Measurements from ENCODE around the gene ATXN1.
"Not testable (repeated sequence)": the region's sequence is repeated elsewhere in the genome, so short reads cannot be mapped to it uniquely, and the experiment has no call there.

The ATXN1 gene

DNA sequence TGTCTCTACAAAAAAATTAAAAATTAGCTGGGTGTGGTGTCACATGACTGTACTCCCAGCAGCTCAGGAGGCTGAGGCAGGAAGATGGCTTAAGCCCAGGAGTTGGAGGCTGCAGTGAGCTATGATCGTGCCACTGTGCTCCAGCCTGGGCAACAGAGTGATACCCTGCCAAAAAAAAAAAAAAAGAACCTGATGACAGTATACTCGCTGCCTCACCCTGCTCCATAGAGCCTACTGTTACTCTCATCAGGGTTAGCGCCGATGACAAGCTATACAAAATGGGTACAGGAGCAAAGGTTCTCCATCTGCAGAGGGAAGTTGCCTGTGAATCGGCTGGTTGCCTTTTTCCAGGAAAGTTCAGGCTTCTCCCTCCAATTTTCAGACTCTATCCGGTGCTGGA, 469.5 kb downstream of the ATXN1 start:
- DNase-seq: no peak

DNA sequence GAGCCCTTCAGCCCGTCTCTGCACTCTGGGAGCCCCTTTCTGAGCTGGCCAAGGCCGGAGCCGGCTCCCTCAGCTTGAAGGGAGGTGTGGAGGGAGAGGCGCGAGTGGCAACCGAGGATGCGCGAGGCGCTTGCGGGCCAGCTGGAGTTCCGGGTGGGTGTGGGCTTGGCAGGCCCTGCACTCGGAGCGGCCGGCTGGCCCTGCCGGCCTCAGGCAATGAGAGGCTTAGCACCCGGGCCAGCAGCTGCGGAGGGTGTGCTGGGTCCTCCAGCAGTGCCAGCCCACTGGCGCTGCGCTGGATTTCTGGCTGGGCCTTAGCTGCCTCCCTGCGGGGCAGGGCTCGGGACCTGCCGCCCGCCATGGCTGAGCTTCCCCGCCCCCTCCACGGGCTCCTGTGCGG, 473.1 kb downstream of the ATXN1 start:
- no peak for DNase-seq

DNA sequence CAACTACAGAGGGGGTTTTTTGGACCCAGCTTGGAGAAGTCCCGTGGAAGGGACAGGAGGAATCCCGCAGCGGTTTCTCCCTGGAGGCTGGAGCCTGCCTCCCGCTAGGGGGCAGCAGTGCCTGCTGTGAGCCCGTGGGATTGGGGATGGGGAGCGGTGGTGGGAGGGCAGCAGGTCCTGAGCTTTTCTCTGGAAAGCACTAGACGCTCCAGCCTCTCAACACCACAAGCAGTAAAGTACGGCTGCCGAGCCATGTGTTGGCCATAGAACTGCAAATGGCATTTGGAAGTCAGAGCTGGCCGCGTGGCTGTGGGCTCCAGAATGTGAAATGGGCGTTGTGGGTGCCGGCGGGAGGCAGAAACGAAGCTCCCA, 475.1 kb downstream of the ATXN1 start:
- no peak for DNase-seq

DNA sequence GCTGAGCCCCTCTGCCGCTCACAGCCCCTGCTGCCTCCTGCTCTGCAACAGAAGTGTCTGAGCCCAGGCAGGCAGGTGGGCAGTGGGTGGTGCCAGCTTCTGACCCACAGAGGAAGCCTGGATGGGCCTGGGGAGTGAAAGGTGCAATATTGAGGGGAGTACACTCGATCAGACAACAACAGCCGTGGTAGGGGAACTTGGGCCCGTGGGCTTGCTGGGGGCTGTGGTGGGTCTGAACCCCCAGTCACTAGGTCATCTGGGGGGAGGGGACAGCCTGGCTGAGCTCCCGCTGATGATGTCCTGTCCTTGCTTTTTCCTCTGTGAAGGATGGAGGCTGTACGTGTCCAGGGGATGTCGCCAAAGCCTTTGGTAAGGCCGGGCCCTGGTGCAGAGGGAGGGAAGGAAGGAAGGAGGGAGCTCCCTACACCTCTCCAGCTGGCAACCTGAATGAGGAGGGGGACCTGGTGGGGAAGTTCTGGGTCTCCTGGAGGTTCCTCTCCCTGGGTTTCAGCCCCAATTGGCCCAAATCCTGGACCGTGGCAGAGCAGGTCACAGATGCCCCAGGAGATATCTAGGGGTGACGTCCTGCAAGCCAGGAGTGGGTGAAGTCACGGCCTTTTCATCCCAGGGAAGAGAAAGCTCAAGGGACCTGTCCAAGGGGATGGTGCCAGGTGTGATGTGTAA, 475.7 kb downstream of the ATXN1 start:
- DNase-seq: no peak

DNA sequence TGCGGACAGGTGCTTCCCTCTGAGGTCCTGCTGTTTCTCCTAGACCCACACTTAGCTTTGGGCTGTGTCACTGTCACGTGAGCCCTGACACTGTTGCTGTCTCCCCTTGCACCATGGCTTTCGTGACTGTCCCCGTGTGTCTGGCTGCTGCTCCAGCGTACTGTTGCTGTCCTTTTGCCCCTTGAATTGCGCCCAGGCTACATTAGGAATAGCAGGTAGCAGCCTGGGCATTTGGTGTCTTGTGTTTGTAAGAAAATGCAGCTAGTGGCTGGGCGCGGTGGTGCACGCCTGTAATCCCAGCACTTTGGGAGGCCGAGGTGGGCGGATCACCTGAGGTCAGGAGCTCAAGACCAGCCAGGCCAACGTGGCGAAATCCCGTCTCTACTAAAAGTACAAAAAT, 476.8 kb downstream of the ATXN1 start:
- DNase-seq: no peak

DNA sequence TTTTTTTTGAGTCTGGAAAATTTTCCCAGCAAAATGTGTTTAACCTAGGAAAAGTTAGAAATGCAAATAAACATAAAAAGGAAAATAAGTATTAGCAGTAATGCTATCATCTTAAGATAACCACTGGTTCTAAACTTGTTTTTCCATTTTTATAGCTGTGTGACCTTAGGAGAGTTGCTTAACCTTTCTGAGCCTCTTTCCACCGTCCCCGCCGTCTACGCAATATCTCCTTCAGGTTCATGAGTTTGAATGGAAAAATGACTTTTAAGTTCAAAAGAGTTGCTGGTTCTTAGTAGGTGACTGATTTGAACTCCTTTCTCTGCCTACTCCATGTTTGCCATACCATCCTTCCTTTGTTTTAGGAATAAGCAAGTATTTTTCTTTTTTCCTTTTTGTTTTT, 478.9 kb downstream of the ATXN1 start:
- no peak for DNase-seq

DNA sequence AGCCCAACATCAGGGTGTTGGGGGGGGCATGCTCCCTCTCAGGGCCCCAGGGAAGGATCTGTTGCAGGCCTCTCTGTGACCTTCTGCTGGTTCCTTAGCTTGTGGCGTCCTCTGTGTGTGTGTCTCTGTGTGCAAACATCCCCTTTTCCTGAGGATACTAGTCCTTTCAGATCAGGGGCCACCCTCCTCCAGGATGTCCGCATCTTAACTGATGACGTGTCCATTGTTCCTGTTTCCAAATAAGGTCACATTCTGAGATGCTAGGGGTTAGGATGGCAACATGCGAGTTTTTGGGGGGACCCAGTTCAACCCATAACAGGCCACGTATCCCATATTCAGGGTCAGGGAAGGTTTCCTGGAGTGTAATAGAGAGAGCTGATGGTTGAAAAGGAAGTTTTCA, 482.0 kb downstream of the ATXN1 start:
- DNase-seq: no peak

DNA sequence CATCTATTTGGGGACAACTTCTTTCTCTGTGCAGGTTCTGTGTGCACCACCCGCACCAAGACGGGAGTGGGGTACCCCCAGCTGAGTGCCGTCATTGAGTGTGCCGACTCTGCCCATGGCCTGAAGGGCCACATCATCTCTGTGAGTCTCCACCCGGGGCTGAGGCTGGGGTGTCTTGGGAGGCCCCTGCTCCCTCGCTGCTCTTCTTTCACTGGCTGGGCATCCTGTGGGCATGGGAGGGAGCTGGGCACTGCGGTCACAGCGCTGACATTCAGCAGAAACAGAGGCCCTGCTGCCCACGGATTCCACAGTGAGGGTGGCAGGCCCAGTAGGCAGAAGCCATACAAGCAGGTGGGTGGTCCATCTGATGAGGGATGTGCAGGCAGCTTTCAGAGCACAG, 482.5 kb downstream of the ATXN1 start:
- no peak for DNase-seq

DNA sequence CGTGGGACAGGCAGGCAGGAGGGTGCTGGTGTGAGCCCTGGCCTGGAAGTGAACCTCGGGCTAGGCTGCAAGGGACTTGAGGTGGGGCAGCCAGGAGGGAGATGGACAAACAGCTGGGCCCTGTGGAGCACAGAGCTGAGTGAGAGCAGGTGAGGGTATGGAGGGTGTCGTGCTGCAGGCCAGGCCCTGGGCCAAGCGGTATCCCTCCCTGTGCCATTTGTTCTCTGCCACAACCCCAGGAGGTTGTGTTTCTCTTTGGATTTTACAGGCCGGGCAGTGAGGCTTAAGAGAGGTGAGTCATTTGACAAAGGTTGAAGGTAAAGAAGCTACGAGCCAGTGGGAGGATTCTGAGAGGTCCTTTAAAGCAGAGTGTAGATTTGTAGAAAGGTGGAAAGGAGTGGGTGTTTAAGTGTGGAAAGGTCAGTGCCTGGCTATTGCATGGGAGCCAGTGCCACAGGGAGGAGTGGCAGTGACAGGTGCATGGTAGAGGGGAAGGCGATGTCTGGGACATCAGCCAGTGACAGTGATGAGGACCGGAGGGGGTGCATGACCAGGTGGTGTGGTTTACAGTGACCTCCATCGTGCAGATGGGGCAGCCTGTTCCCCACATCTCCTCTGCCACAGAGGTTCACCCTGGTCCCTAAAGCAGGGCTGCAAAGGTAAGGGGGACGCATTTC, 483.1 kb downstream of the ATXN1 start:
- no peak for DNase-seq

DNA sequence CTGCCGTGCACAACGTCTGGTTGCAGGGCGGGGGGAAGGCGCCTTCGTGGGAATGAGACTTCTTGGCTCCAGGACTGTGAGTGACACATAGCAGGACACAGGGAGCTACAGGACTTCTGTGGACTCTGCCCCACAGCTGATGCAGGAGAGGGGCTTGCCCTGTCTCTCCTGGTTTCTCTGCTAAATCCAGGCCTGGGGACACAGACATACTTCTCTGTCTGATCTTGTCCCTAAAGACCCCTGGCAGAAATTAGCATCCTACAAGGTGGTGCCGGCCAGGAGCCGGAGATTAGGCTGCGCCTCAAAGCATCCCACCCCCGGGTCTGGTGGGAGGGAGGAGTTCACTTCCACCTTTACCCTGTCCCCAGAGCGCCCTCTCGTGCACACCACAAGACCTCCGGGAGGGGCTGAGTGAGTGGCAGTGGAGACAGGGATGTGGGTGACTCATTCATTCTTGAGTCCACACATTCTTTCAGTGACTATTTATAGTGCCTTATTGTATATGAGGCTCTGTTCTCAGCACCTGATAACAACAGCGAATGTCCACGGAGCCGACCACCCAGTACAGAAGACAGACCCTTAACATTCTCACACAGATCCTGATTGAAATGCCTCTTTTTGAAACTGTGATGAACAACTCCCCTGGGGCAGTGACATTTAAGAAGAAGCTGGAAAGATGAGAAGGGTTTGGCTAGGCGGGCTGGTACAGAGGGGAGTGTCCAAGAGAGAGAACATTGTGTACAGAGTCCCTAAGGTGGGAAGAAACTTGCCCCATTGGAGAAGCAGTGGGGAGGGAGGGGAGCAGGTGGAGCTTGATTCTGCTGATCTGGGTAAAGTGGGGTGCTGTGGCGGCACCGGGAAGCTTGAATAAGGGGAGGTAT, 483.9 kb downstream of the ATXN1 start:
- no peak for DNase-seq

DNA sequence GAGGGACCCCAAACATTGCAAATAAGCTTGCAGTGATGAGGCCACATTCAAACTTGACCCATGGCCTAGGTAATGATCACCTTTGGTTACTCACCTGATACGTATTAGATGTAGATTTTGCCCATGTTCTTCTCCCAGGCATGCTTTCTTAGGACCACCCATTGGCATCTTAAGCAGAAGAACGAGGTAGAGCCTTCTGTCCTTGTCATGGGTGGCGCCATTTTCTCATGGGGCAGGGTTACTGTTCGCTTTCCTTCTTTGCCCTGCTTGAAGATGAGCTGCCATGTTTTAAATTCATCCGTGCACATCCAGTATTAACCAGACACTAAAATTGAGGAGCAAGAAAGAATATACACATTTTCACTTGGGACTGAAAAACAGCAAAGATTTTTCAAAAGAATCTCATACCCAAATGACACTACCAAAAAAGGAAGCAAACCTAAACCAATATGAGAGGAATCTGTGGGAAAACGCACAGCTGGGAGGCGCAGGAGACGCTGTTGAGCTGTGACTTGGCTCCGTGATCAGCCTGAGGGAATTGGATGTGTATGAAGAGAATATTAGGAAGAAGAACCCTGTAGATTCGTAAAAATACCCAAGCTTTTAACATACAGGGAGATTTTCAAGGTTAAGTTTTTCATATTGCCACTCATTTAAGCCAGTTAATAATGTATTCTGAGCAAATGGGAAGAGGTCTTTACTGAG, 486.2 kb downstream of the ATXN1 start:
- no peak for DNase-seq

DNA sequence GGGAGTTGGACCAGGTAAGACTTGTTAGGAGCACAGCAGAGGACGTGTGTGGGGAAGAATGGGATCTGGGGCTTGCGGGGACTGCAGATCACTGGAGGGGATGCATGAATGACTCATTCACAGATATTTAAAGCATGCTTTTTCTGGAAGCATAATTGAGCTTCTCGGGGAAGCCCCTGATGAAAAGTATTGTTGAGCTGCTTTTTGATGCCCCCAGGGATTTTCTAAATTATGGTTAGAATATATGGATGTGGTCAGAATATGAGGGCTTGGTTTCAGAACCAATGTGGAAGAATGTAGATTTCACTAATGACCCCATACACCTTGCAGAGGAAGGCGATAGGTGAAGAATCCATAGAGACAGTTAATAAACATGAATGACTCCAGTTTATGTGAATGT, 486.8 kb downstream of the ATXN1 start:
- DNase-seq: no peak

DNA sequence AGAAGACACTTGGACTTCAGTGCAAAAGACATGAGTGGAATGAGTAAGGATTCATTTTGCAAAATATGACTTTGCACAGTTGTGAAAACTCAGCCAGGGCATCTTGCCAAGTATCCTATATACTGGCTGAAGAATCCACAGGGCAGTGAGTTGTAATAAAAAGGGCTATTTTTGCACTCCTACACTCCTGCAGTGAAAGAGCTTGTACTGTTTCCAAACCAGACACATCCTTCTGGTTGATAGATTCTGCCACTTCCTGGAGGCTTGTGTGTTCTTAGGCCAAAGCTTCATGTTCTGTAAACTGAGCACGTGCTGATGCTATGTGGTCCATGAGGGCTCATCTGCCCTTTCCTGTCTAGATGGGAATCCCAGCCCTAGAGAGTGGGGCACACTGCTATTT, 488.0 kb downstream of the ATXN1 start:
- DNase-seq: no peak

DNA sequence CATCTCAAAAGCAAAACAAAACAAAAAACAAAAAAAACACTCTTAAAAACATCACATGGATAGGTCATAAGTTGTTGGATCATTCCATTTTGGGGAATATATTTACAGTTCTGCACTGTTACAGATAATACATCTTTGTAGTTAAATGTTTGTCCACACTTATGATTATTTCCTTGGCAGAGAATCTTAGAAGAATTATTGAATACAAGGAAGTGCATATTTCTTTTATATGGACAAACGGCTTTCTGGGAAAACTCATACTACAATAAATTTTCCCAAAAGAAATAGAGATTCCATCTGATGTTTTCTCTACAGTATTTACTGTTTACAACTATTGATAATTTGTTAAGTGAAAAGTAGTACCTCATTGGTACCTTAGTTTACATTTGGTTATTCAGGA, 489.1 kb downstream of the ATXN1 start:
- DNase-seq: no peak

DNA sequence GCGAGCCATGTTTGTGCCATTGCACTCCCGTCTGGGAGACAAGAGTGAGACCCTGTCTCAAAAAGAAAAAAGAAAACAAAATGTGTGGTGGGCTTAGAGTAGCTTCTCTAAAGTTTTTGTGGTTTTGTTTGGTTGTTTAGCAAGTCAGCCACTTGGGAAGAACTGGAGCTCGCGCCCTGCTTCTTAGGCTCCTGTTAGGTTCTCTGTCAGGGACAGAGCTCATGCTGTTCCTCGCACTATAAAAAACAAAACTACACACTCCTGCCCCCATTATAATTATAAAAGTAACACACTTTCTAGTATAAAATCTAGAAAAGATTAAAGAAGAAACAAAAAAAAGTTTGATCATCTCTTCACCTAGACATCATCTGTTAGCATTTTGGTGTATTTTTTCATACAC, 489.8 kb downstream of the ATXN1 start:
- DNase-seq: no peak

DNA sequence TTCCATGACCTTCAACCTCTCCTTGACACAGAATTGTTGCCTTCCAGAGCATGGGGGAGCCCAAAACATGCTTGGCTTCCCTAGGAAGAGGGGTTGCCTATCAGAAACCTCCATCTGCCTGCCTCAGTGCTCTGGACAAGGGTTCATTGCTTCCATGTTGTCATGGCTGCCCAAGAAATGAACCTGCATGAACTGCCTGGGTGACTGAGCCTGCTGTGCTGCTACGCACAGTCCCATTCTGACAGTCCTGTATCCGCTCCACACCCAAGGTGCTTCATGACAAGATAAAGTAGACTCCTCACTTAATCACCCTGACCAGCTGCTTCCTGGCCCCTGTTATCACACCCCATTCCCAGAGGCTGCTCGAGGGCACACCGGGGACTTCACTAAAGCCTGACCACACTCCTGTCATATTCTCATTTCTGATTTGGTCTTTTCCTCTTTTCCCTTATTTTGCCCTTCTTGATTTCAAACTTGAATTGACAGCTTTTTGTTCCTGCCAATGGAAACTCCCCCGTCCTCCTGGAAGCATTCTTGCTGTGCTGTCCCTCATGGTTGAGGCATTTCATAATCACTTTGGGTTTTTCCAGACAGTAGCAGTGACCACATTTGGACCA, 491.0 kb downstream of the ATXN1 start:
- DNase-seq: no peak

DNA sequence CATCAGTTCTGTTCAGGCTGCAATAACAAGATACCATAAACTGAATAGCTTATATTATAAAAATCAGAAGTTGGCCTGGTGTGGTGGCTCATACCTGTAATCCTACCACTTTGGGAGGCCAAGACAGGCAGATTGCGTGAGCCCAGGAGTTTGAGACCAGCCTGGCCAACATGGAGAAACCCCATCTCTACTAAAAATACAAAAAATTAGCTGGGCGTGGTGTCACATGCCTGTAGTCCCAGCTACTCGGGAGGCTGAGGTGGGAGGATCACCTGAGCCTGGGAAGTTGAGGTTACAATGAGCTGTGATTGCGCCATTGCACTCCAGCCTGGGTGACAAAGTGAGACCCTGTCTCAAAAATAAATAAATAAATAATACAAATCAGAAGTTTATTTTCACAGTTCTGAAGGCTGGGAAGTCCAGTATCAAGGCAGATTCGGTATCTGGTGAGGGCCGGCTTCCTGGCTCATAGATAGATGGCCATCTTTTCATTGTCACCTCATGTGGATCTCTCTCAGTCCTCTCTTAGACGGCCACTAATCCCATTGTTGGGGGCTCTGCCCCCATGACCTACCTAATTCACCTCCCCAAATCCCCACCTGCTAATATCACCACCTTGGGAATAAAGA, 491.7 kb downstream of the ATXN1 start:
- not testable (repeated sequence) for DNase-seq

DNA sequence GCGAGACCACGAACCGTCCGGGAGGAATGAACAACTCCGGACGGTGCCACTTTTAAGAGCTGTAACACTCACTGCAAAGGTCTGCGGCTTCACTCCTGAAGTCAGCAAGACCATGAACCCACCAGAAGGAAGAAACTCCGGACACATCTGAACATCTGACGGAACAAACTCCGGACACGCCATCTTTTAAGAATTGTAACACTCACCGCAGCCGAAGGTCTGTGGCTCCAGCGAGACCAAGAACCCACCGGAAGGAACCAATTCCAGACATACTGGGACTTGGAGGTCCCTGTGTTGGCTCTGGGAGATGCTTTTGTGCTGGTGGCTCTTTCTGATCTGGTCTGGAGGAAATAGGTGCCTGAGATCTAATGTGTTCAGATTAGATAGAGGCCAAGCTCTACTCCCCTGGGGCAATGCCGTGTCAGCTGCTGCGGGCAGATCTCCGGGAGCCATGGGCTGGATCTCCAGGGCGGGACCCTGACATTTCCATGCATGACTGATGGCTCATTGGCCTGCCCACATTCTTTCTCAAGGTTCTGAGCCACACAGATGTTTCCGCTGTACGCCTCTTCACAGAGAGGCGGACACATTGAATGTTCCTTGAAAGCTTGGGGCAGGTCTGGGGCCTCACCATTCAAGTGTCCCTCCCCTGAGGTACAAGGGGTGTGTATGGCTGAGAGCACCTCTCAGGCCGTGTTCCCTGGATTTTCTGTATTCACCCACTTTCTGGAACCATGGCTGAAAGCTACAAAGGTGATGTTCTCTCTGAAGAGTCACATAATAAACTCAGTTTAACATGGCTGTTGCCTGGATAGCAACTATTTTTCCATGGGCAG, 493.6 kb downstream of the ATXN1 start:
- DNase-seq: no peak

DNA sequence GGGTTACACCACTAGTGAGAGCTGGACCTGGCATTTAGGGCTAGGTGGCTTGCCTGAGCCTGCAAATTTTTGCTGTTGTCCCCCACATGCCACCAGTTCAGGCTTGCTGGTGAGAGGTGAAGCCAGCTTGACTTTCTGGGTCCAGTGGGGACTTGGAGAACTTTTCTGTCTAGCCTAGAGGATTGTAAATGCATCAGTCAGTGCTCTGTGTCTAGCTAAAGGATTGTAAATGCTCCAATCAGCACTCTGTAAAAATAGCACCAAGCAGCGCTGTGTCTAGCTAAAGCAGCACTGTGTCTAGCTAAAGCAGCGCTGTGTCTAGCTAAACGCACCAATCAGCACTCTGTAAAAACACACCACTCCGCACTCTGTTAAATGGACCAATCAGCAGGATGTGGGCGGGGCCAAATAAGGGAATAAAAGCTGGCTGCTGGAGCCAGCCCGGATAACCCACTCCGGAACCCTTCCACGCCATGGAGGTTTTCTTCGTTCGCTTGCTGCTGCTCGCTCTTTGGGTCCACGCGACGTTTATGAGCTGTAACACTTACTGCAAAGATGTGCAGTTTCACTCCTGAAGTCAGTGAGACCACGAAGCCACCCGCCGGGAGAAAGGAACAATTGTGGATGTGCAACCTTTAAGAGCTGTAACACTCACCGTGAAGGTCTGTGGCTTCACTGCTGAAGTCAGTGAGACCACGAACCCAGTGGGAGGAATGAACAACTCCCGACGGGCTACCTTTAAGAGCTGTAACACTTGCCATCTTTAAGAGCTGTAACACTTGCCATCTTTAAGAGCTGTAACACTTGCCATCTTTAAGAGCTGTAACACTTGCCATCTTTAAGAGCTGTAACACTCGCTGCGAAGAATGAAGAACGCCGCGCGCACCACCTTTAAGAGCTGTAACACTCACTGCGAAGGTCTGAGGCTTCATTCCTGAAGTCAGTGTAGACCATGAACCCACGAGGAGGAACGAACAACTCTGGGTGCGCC, 495.6 kb downstream of the ATXN1 start:
- DNase-seq: no peak

DNA sequence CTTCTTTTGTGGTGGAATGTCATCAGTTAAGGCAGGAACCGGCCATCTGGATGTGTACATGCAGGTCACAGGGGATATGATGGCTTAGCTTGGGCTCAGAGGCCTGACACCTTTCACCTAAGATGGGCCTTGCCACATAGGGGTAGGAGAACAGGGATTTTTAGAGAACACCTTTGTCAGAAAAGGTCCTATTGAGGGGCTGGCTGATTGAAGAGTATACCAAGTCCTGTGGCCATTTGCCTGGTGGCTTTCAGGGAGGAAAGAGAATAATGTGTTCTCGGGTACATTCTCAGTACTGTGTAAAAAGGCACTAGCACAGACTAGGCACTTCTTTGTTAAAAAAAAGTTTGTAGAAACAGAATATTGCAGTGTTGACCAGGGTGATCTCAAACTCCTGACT, 496.5 kb downstream of the ATXN1 start:
- DNase-seq: no peak

Measured in GOT3 (cell line).